Measurements from ENCODE around the gene RCAN2. TPM values are rescaled to one million over a fixed set of nuclear protein-coding genes. Genes with fewer than 3 reads are reported as not detected.

RCAN2 gene
- total and polyA plus RNA-seq, 2 experiments from 2014 or later, result 6.0 to 9.3 TPM

- no peak overlapping the region for H3K27ac Mint-ChIP-seq
- H3K27me3 Mint-ChIP-seq (ENCODE audit: insufficient read depth, low read depth, poor library complexity), result no peaks in the 10 kb centered on the region
- no peaks in the 10 kb centered on the region for H3K4me1 Mint-ChIP-seq
- Histone ChIP-seq H2AFZ (no peak overlapping the region), H3K27me3 (ENCODE audit: insufficient read depth) (no peaks in the 10 kb centered on the region), H3K79me2 (replicated peaks; ENCODE audit: insufficient read depth) (no peaks in the 10 kb centered on the region), H3K4me2 (no peak overlapping the region), H4K20me1 (replicated peaks; ENCODE audit: insufficient read depth) (no peaks in the 10 kb centered on the region), H3F3A (replicated peaks; ENCODE audit: low read depth) (no peaks in the 10 kb centered on the region), H3K4me3 (no peak overlapping the region), H3K4me1 (ENCODE audit: insufficient read depth) (no peaks in the 10 kb centered on the region), H3K36me3 (ENCODE audit: insufficient read depth) (no peaks in the 10 kb centered on the region), H3K9me2 (ENCODE audit: insufficient read depth) (0 out of 2 replicates have a peak, but pooled peaks cover 6% of the 10 kb centered on the region), H3K27ac (ENCODE audit: low read depth) (no peak overlapping the region)
- DNase-seq (ENCODE audit: low spot score) (no peak), ATAC-seq (no peak)
- H3K4me3 Mint-ChIP-seq, result no peak overlapping the region
- H3K36me3 Mint-ChIP-seq (ENCODE audit: low read depth), result no peaks in the 10 kb centered on the region
- no peak for TF ChIP-seq EZH2phosphoT487 (IDR thresholded peaks at IDR 0.05; ENCODE audit: unreplicated experiment)
- TF ChIP-seq ZNF462 (CRISPR knock-in tag; IDR thresholded peaks at IDR 0.05), result no peak
- no peaks in the 10 kb centered on the region for H3K9me3 Mint-ChIP-seq
These were observed 221.6 kb downstream of the RCAN2 start for GRCh38 chr6:46269447-46270229.

GRCh38 chr6:46267515-46267914 is 223.7 kb downstream of the RCAN2 start:
- no peaks in the 10 kb centered on the region for H3F3A ChIP-seq (replicated peaks; ENCODE audit: low read depth)
- no peak overlapping the region for H2AFZ ChIP-seq
- DNase-seq (ENCODE audit: low spot score) (no peak), ATAC-seq (no peak)
- H3K4me1 Mint-ChIP-seq, result no peaks in the 10 kb centered on the region
- H3K36me3 ChIP-seq (ENCODE audit: insufficient read depth), result no peaks in the 10 kb centered on the region
- no peaks in the 10 kb centered on the region for H3K27me3 ChIP-seq (ENCODE audit: insufficient read depth)
- no peak overlapping the region for H3K27ac Mint-ChIP-seq
- H3K79me2 ChIP-seq (replicated peaks; ENCODE audit: insufficient read depth), result no peaks in the 10 kb centered on the region
- H3K36me3 Mint-ChIP-seq (ENCODE audit: low read depth), result no peaks in the 10 kb centered on the region
- no peaks in the 10 kb centered on the region for H3K27me3 Mint-ChIP-seq (ENCODE audit: insufficient read depth, low read depth, poor library complexity)
- H4K20me1 ChIP-seq (replicated peaks; ENCODE audit: insufficient read depth), result no peaks in the 10 kb centered on the region
- H3K4me3 Mint-ChIP-seq, result no peak overlapping the region
- H3K9me3 Mint-ChIP-seq, result no peaks in the 10 kb centered on the region
- H3K9me2 ChIP-seq (ENCODE audit: insufficient read depth), result 0 out of 2 replicates have a peak, but pooled peaks cover 6% of the 10 kb centered on the region
- no peaks in the 10 kb centered on the region for H3K4me1 ChIP-seq (ENCODE audit: insufficient read depth)
- H3K4me3 ChIP-seq, result no peak overlapping the region
- no peak overlapping the region for H3K27ac ChIP-seq (ENCODE audit: low read depth)
- no peak overlapping the region for H3K4me2 ChIP-seq
- TF ChIP-seq ZNF462 (CRISPR knock-in tag; IDR thresholded peaks at IDR 0.05) (no peak), POLR2AphosphoS5 (IDR thresholded peaks at IDR 0.05; ENCODE audit: low read depth) (no peak), EZH2phosphoT487 (IDR thresholded peaks at IDR 0.05; ENCODE audit: unreplicated experiment) (no peak), JUNB (IDR thresholded peaks at IDR 0.05; ENCODE audit: unreplicated experiment) (no peak)
